H54 (cell line): Measurements from ENCODE around the gene NECAB3.
A peak's percentile ranks its signal among the peaks of the same experiment; 100 is the strongest.

Experiments
- DNase-seq: peaks from one replicate; pipeline ENCODE4 v3.0.0; 2011; ENCODE audit warnings: low spot score, mixed read lengths; ENCODE audit not compliant: insufficient read length
- FAIRE-seq: peaks from 3 replicates; lab custom pipeline; 2011; peaks lifted over from hg19 to GRCh38; lab: Jason Lieb, UNC
- POLR2A ChIP-seq: IDR thresholded peaks from 2 replicates; pipeline ENCODE4 v1.6.1; 2011; ENCODE audit warnings: low read depth, mild to moderate bottlenecking, low read length

The NECAB3 gene

DNA sequence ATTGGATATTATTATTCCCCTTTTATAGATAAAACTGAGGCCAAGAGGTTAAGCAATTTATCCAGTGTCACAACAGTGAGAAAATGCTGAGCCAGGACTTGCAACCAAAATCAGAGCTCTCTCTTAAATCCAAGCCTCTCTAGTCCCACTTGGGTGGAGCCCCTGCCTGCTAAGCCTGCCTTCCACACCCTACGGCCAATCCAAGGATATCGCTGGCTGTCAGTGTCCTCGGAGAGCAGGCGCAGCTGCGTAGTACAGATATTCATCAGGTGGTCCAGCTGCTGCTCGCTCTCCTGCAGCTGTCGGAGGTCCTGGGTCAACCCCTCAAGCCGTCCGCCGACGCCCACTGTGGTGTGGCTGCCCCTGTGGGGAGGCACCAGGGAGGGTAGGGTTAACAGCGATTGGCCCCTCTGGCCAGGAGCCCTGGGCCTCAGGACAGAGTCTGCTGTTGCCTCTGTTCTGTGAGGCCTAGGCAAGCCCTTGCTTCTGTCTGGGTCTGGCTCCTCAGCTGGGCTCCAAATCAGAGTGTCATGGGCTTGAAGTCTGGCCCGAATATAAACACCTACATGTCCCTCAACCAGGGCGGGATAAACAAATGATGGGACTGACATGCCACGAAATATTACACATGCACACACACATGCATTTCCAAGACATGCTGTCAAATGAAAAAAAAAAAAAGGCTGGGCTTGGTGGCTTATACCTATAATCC, 3.9 kb upstream of the NECAB3 start:
- FAIRE-seq (no peak), DNase-seq (no peak)
- no peak for TF ChIP-seq POLR2A

DNA sequence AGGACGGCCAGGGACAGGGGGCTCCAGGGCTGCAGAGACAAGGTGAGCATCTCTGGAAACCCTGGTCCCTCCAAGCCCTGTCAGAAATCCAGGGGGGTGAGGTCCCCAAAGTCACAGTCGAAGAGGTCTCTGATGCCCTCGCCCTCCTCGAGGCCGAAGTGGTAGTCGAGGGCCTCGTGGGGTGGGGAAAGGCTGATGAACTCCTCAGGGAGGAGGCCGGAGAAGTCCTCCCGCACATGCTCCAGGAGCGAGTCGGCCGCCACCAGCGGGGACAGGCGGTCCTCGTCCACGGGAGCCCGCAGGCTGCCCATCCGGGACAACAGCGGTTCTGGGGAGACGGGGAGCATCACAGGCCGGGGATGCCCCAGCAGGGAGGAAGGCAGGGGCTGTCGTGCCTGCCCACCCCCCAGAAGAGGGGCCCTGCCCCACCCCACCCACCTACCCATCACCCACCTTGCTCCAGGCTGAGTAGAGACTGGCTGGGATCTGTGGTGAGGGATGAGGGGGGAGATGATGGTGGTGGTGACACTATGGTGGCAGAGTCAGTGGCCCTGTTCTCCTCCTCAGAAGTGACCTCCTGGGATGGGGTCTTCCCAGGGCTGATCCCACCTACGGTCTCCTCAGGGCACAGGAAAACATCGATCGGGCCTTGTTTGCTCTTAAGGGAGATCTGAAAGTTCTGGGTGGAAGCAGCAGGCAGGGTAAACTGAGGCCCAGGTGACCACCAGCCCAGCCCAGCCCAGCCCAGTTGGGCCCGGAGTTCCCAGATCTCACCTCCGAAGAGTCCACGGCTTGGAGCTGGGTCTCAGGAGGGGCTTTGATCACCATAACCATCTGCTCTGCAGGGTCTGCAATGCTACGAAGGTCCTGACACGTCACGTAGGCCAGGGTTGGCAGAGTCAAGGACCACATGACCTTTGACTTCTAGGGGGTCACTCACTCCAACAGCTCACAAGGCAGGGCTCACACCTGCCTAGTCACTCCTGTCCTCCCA, 2.7 kb upstream of the NECAB3 start:
- no peak for TF ChIP-seq POLR2A
- FAIRE-seq (no peak), DNase-seq (no peak)

DNA sequence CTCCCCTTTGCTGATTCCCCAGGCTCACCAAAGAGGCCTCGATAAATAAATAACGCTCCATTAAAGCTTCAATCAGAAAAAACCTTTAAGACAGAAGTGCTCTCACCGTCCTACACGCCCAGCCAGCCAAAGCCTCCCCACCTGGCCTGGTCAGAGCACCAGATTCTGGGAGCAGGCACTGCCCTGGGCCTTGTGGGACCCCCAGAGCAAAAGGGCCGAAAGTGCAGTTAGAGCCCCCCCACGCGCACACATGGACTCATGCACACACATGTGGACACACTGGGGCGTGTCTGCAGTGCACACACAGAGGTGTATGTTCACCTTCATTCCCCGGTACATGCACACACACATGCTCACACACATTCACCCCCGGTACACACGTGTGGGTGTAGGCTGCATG, 1.9 kb upstream of the NECAB3 start:
- FAIRE-seq (no peak), DNase-seq (no peak)
- no peak for TF ChIP-seq POLR2A

DNA sequence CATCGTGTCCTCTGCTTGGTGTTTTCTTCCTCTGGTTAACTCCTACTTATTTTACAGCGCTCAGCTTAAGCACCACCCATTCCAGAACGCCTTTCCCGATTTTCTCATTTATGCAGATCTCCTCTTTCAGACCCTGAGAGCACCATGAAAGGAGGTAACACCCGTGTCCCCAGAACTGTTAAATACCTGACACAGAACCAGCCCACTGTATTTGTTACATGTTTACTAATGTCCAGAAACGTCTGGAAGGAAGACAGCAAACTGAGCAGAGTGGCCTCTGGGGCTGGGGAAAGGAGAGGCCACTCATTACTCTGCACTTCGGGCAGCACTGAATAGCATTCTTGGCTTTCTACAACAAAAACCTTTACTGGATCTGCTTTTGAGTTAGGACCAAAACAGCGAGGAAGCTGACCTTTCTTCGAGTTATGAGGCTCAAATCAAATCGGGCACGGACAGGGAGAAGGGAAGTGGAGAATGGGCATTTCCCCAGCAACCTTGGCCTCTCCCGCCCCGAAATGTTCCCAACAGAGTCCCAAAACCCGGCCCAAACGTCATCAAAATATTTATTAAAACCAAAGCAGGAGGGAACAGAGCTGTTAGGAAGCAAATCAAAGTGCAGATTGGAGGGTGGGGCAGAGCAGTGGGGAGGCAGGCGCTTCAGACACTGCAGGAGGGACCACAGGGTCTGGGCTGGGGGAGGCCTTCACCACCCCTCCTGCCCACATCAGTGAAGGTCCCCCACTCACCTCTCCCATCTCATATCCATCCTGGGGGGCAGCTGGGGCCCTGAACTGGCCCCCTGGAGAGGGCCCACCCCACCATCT, 1.1 kb upstream of the NECAB3 start:
- TF ChIP-seq POLR2A = no peak
- FAIRE-seq = no peak
- DNase-seq = no peak

DNA sequence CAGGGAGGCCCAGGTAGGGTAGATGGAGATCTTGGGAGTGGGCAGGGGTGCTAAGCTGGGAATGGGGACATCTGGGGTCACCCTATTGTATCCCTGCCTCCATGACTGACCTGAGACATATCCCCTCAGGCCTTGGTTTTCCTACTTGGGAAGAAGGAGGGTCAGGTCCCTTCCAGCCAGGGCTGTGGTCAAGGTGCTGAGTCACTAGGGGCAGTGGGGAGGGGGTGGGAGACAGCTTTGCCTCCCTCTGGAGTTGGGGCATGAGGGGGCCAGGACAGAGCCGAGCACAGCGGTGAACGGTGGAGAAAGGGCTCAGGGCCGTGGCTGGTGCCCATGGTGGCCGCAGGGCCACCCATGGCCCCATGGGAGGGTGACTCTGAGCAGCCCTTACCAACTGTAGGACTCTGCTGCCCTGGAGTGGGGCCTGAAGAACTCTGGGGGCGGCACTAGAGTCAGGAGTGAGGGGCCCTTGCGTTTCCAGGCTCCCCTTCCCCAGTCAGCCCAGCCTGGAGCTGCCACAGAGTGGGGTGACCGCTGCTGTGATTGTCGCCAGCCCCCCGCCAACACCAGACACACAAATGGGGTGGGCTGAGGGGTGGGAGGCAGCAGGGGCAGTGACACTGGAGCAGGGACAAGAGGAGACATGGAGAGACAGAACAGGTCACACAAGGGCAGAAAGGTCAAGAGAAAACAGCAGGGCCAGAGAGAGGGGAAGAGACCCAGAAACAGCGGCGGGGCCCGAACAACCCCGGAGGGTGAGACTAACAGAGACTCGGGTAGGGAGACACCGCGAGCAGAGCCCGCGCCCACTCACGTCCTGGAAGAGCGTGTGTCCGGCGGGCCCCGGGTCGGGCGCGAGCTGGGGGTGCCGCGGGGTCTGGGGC, 576 bp downstream of the NECAB3 start:
- TF ChIP-seq POLR2A = no peak
- FAIRE-seq (no peak), DNase-seq (peak; percentile 95)

DNA sequence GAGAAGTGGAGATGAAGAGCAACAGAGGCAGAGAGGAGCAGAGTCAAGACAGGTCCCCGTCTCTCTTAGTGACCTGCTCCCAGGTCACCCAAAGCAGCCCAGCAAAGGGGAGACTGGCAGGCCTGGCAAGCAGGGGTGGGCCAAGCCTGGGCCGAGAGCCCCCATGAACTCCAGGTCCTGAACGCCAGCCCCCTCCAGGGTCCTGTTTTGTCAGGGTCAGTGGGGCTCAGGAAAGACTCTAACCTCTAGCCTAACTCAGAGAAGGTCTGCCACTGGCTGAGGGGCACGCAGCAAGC, 1.2 kb downstream of the NECAB3 start:
- FAIRE-seq = no peak
- no peak for DNase-seq
- TF ChIP-seq POLR2A = no peak

DNA sequence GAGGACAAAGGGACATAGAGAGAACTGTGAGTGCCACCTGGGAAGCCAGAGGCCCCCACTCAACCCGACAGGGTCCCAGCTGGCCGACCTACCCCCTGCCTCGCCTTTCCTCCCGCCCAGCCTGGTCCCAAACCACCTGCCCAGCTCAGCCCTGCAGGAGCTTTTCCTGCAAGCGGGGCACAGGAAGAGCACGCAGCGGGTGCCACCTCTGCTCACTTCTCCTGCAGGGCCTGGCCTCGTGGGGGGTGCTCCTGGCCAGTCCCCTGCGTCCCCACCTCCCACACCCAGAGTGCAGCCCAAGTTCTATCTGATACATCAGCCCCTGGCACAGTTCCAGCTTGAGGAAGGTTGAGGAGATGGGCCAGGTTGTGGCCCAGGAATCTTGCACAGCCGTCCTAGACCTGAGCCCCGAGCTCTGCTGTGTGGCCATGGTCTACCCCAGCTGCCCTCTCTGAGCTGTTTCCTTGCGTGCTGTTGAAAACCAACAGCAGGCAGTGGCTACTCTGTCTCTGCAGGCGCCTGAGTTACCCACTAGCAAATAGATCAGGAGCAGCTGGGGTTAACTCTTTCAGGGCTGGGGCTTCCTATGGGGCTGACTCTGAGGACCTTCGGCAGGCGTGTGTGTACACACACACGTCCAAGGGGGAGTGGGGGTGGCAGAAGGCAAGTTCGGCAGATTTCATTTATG, 1.7 kb downstream of the NECAB3 start:
- FAIRE-seq (no peak), DNase-seq (no peak)
- no peak for TF ChIP-seq POLR2A

DNA sequence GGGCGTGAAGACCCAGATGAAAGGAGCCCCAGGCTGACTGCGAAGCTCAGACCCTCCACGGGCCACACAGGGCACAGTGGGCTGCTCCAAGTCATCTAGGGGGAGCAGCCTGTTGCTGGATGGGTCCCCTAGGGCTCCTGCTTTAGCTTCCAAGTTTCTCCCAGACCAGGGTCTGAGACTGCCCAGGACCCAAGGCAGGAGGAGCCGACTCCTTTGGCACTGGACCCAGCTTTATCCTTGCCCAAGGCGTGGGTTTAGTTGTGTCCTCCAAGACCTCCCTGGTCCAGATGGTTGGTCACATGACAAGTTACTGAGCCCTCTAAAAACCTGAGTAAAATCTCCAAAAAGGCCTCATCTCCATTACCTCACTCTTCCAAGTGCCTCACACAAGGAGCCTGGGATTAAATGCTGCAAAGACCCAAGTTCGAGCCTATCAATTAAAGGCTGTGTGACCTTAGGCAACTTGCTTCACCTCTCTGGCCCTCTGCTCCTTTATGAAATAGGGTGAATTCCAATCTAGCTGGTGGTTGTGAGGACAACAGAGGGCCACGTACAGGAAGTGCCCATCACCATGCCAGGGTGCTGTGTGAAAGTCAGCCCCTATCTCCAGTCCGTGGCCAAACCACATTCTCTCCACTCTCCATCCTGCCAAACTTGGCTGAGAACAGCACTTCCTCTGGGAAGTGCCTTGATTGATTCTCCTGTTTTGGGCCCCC, 2.5 kb downstream of the NECAB3 start:
- FAIRE-seq = no peak
- TF ChIP-seq POLR2A = no peak
- DNase-seq = no peak

DNA sequence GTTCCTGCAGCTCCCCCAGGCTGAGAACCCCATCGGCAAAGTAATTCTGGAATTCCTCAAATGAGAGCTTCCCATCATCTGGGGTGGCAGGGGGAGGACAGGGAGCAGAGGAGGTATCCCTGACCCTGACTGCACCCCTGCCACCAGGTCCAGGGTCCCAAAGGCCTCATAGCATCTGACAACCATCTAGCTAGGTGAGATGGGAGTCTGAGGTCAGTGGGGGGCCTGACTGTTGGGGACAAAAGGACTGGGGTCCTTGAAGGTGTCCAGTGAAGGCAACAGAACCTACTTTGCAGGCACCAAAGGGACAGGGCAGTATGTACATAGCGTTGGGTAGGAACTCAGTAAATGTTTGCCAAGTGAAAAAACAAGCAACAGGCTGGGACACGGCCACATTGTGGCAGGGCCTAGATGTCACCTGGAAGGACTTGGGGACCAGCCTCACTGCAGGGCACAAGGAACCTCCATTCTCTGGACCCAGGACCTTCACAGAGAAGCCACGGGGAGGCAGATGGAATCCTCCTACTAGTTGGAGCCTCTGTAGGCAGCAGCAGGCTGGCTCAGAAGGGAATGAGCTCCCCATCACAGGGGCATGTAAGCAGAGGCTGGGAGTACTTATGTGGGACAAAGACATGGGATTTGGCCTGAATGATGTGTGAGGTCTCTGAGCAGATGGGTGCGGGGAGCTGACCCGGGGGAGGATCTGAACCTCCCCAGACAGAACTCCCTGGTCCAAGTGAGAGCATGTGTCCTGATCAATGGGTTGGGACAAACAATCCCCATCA, 3.3 kb downstream of the NECAB3 start:
- no peak for DNase-seq
- FAIRE-seq = no peak
- no peak for TF ChIP-seq POLR2A

DNA sequence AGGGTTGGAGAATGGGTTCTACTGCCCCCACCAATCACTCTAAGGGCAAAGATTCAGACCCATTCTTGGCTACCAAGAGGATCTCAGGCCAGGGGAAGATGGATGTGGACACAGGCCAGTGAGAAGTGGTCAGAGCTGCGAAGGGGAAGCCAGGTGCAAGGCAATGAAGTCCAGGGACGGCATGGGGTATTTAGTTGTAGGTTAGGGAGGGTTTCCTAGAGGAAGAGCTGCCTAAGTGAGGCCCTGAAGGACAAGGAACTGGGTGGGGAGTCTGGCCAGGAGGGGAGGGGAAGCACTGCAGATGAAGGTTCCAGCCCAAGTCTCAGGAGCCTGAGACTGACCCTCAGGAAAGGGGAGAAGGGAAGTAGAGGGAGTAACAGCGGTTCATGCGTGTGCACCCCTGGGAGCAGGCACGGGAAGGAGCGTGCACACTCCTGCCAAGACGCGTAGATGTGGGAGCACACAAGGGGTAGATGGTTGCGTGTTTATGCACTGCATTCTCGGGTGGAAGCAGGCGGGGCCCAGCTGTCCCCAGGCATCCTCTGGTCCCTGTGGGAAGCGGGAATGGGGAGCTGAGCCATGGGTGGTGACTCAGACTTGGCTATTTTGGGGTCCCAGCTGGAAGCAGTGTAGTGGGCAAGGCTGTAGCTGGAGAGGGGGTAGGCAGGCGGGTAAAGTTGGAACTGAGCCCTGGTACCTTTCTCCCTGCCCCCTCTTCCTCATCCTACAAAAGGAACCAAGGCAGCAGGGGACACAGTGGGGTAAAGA, 4.2 kb downstream of the NECAB3 start:
- no peak for DNase-seq
- no peak for FAIRE-seq
- no peak for TF ChIP-seq POLR2A
